ENCODE data around the gene PAPLN. TPM values are rescaled to one million over a fixed set of nuclear protein-coding genes. Genes with fewer than 3 reads are reported as not detected.

Gene PAPLN
- total and polyA plus RNA-seq, 4 donors = 0.68 to 2.8 (median 1.3) TPM

DNA sequence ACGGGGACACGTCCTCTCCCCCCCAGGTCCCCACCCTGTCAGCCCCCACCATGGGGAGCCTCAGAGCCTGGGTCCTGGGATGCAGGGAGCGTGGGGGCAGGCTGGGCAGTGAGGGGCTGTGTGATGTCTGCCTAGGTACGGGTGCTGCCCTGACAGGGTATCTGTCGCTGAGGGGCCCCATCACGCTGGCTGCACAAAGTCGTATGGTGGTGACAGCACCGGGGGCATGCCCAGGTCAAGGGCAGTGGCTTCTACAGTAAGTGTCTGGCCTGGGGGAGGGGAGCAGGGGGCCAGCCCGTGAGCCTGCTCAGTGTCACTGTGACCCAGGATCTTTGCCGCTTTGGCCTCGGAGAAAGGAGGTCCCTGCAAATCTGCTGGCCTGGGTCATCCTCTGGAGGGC lies 23.3 kb downstream of the PAPLN start:
- DNase-seq (ENCODE audit: low spot score) = no peak
- WGBS = 82% methylated on average over 11 of the region's 11 CpGs

DNA sequence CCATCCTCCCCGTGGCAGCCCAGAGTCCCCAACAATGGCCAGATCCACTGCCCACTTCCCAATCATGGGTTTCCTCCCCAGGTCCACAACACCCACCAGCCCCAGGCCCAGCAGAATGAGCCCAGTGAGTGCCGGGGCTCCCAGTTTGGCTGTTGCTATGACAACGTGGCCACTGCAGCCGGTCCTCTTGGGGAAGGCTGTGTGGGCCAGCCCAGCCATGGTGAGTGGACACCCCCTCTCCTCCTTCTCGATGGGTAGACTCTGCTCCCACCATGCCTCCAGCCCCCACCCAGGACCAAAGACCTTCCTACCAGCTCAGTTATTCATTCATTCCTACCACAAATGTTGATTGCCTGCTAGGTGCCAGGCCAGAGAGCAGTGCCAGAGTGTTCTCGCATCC lies 23.8 kb downstream of the PAPLN start:
- no peak overlapping the region for H3K27ac ChIP-seq (ENCODE audit: low read depth in 1 of 2, low read length in 2 of 2)
- DNase-seq (ENCODE audit: low spot score) = no peak
- H3K9me3 ChIP-seq (ENCODE audit: control insufficient read depth in 4 of 4, low read length in 3 of 4) = no peaks in the 10 kb centered on the region
- no peak overlapping the region for H3K9ac ChIP-seq (ENCODE audit: low read depth in 1 of 2, low read length in 2 of 2)
- no peaks in the 10 kb centered on the region for H3K27me3 ChIP-seq (ENCODE audit: control insufficient read depth in 4 of 4, insufficient read depth in 4 of 4, low read length in 3 of 4)
- H3K4me3 ChIP-seq (ENCODE audit: low read depth in 1 of 3, low read length in 3 of 3) = no peak overlapping the region
- WGBS = 88% methylated on average over 6 of the region's 6 CpGs
- no peaks in the 10 kb centered on the region for H3K4me1 ChIP-seq (ENCODE audit: control insufficient read depth in 4 of 4, insufficient read depth in 4 of 4, low read length in 3 of 4)
- H3K36me3 ChIP-seq (ENCODE audit: control insufficient read depth in 4 of 4, insufficient read depth in 3 of 4, low read depth in 1 of 4, low read length in 3 of 4) = no peaks in the 10 kb centered on the region
- TF ChIP-seq RAD21 (IDR thresholded peaks at IDR 0.05) = no peak
- no peak for TF ChIP-seq HNF4A (conservative IDR thresholded peaks at IDR 0.05)
- no peak for TF ChIP-seq TAF1 (conservative IDR thresholded peaks at IDR 0.05)
- no peak for TF ChIP-seq FOXA1 (IDR thresholded peaks at IDR 0.05)
- TF ChIP-seq, protein P1, sequence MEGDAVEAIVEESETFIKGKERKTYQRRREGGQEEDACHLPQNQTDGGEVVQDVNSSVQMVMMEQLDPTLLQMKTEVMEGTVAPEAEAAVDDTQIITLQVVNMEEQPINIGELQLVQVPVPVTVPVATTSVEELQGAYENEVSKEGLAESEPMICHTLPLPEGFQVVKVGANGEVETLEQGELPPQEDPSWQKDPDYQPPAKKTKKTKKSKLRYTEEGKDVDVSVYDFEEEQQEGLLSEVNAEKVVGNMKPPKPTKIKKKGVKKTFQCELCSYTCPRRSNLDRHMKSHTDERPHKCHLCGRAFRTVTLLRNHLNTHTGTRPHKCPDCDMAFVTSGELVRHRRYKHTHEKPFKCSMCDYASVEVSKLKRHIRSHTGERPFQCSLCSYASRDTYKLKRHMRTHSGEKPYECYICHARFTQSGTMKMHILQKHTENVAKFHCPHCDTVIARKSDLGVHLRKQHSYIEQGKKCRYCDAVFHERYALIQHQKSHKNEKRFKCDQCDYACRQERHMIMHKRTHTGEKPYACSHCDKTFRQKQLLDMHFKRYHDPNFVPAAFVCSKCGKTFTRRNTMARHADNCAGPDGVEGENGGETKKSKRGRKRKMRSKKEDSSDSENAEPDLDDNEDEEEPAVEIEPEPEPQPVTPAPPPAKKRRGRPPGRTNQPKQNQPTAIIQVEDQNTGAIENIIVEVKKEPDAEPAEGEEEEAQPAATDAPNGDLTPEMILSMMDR (IDR thresholded peaks at IDR 0.05; ENCODE audit: low read depth, low read length, missing input control) = no peak
- TF ChIP-seq GABPA (IDR thresholded peaks at IDR 0.05 in 1 of 2, conservative IDR thresholded peaks at IDR 0.05 in 1 of 2) = no peak
- TF ChIP-seq, protein P2, sequence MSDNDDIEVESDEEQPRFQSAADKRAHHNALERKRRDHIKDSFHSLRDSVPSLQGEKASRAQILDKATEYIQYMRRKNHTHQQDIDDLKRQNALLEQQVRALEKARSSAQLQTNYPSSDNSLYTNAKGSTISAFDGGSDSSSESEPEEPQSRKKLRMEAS (IDR thresholded peaks at IDR 0.05) = no peak
- TF ChIP-seq SP1 (IDR thresholded peaks at IDR 0.05) = no peak
- no peak for TF ChIP-seq HNF4G (IDR thresholded peaks at IDR 0.05)

More for the DNA sequence above, 23.3 kb downstream of the PAPLN start:
- H3K9me3 ChIP-seq (ENCODE audit: control insufficient read depth in 4 of 4, low read length in 3 of 4) = no peaks in the 10 kb centered on the region
- no peaks in the 10 kb centered on the region for H3K4me1 ChIP-seq (ENCODE audit: control insufficient read depth in 4 of 4, insufficient read depth in 4 of 4, low read length in 3 of 4)
- H3K27me3 ChIP-seq (ENCODE audit: control insufficient read depth in 4 of 4, insufficient read depth in 4 of 4, low read length in 3 of 4) = no peaks in the 10 kb centered on the region
- no peaks in the 10 kb centered on the region for H3K36me3 ChIP-seq (ENCODE audit: control insufficient read depth in 4 of 4, insufficient read depth in 3 of 4, low read depth in 1 of 4, low read length in 3 of 4)
- H3K27ac ChIP-seq (ENCODE audit: low read depth in 1 of 2, low read length in 2 of 2) = no peak overlapping the region
- H3K4me3 ChIP-seq (ENCODE audit: low read depth in 1 of 3, low read length in 3 of 3) = no peak overlapping the region
- no peak for TF ChIP-seq SP1 (IDR thresholded peaks at IDR 0.05)
- TF ChIP-seq EGR1 (IDR thresholded peaks at IDR 0.05; ENCODE audit: low read depth in 2 of 2) = no peak
- no peak for TF ChIP-seq NR2F2 (IDR thresholded peaks at IDR 0.05)
- TF ChIP-seq, protein P1 (IDR thresholded peaks at IDR 0.05; ENCODE audit: low read depth, low read length, missing input control) = no peak
- TF ChIP-seq YY1 (IDR thresholded peaks at IDR 0.05) = no peak
- TF ChIP-seq FOXA1 (IDR thresholded peaks at IDR 0.05) = no peak
- TF ChIP-seq, protein P3, sequence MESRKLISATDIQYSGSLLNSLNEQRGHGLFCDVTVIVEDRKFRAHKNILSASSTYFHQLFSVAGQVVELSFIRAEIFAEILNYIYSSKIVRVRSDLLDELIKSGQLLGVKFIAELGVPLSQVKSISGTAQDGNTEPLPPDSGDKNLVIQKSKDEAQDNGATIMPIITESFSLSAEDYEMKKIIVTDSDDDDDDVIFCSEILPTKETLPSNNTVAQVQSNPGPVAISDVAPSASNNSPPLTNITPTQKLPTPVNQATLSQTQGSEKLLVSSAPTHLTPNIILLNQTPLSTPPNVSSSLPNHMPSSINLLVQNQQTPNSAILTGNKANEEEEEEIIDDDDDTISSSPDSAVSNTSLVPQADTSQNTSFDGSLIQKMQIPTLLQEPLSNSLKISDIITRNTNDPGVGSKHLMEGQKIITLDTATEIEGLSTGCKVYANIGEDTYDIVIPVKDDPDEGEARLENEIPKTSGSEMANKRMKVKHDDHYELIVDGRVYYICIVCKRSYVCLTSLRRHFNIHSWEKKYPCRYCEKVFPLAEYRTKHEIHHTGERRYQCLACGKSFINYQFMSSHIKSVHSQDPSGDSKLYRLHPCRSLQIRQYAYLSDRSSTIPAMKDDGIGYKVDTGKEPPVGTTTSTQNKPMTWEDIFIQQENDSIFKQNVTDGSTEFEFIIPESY (IDR thresholded peaks at IDR 0.05) = no peak
- TF ChIP-seq, protein P4, sequence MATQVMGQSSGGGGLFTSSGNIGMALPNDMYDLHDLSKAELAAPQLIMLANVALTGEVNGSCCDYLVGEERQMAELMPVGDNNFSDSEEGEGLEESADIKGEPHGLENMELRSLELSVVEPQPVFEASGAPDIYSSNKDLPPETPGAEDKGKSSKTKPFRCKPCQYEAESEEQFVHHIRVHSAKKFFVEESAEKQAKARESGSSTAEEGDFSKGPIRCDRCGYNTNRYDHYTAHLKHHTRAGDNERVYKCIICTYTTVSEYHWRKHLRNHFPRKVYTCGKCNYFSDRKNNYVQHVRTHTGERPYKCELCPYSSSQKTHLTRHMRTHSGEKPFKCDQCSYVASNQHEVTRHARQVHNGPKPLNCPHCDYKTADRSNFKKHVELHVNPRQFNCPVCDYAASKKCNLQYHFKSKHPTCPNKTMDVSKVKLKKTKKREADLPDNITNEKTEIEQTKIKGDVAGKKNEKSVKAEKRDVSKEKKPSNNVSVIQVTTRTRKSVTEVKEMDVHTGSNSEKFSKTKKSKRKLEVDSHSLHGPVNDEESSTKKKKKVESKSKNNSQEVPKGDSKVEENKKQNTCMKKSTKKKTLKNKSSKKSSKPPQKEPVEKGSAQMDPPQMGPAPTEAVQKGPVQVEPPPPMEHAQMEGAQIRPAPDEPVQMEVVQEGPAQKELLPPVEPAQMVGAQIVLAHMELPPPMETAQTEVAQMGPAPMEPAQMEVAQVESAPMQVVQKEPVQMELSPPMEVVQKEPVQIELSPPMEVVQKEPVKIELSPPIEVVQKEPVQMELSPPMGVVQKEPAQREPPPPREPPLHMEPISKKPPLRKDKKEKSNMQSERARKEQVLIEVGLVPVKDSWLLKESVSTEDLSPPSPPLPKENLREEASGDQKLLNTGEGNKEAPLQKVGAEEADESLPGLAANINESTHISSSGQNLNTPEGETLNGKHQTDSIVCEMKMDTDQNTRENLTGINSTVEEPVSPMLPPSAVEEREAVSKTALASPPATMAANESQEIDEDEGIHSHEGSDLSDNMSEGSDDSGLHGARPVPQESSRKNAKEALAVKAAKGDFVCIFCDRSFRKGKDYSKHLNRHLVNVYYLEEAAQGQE (IDR thresholded peaks at IDR 0.05) = no peak
- no peak for TF ChIP-seq HNF4A (conservative IDR thresholded peaks at IDR 0.05)
- no peak for TF ChIP-seq RXRA (IDR thresholded peaks at IDR 0.05)
- TF ChIP-seq HNF4G (IDR thresholded peaks at IDR 0.05) = no peak
- TF ChIP-seq, protein P5, sequence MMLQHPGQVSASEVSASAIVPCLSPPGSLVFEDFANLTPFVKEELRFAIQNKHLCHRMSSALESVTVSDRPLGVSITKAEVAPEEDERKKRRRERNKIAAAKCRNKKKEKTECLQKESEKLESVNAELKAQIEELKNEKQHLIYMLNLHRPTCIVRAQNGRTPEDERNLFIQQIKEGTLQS (IDR thresholded peaks at IDR 0.05) = no peak
- no peak for TF ChIP-seq RAD21 (IDR thresholded peaks at IDR 0.05)
- TF ChIP-seq, protein P2 (IDR thresholded peaks at IDR 0.05) = no peak
- TF ChIP-seq GABPA (IDR thresholded peaks at IDR 0.05 in 1 of 2, conservative IDR thresholded peaks at IDR 0.05 in 1 of 2) = no peak
- no peak for TF ChIP-seq TAF1 (conservative IDR thresholded peaks at IDR 0.05)
- no peak for TF ChIP-seq JUND (IDR thresholded peaks at IDR 0.05)
- no peak for TF ChIP-seq FOXA2 (IDR thresholded peaks at IDR 0.05)
- H3K9ac ChIP-seq (ENCODE audit: low read depth in 1 of 2, low read length in 2 of 2) = no peak overlapping the region

Measured in liver (tissue), 9 donors.